T-cell (primary cell): ENCODE results near the gene PJVK. TPM values are rescaled to one million over a fixed set of nuclear protein-coding genes. Genes with fewer than 3 reads are reported as not detected.

Experiments
- ATAC-seq, 4 experiments: fragments of 200-7000 bp in 3 of 4; fragments of 150-1000 bp in 1 of 4; cut with Tn5 transposase; replicated peaks in 1 of 4; 1 replicate in 3 of 4; 2 replicates in 1 of 4; pipeline ENCODE4 v1.10.0; 2021; ENCODE audit warnings: moderate library complexity in 3 of 4, mild to moderate bottlenecking in 2 of 4, moderate number of reproducible peaks in 1 of 4
- CTCF ChIA-PET, 2 donors: fragments of 300-600 bp; sonication (Branson Sonifier 250); formaldehyde crosslinking; loops; one replicate each; lab custom pipeline; 2022; ENCODE audit warnings: antibody characterized with exemption in 2 of 2; lab: Charles Lee
- POLR2A ChIA-PET, 2 donors: fragments of 300-600 bp; sonication (Branson Sonifier 250); formaldehyde crosslinking; loops; one replicate each; lab custom pipeline; 2022; ENCODE audit warnings: antibody characterized with exemption in 2 of 2; lab: Charles Lee
- DNase-seq, 35 experiments: peaks; one replicate each; pipeline versions ENCODE4 v3.0.0 to v3.0.0-alpha.2; 2013 to 2023
- H3K27ac ChIP-seq: one replicate; pipeline ENCODE4 v1.5.1; 2013; ENCODE audit warnings: low read length
- H3K27me3 ChIP-seq, 2 experiments: replicated peaks in 1 of 2; 1 replicate in 1 of 2; 2 replicates in 1 of 2; pipeline versions ENCODE4 v1.6.1 to v1.7.0; 2013; ENCODE audit warnings: low read length in 1 of 2, mixed read lengths in 1 of 2; ENCODE audit not compliant: control insufficient read depth in 2 of 2, insufficient read depth in 2 of 2; ENCODE audit errors: extremely low read depth in 1 of 2
- H3K36me3 ChIP-seq, 2 donors: 1 replicate in 1 of 2; 2 replicates in 1 of 2; pipeline versions ENCODE4 v1.6.1 to v1.7.0; 2013; ENCODE audit warnings: low read length in 1 of 2; ENCODE audit not compliant: control insufficient read depth in 2 of 2, insufficient read depth in 1 of 2; ENCODE audit errors: extremely low read depth in 1 of 2
- H3K4me1 ChIP-seq, 2 experiments: 1 replicate in 1 of 2; 2 replicates in 1 of 2; pipeline versions ENCODE4 v1.6.1 to v1.7.0; 2013; ENCODE audit warnings: low read length in 2 of 2, mixed read lengths in 1 of 2; ENCODE audit not compliant: insufficient read depth in 2 of 2, control insufficient read depth in 1 of 2; ENCODE audit errors: extremely low read depth in 1 of 2
- H3K4me3 ChIP-seq, 2 donors: 1 replicate in 1 of 2; 2 replicates in 1 of 2; pipeline versions ENCODE4 v1.5.1 to v1.7.0; 2013; ENCODE audit warnings: mild to moderate bottlenecking in 2 of 2, low read length in 1 of 2, moderate library complexity in 1 of 2; ENCODE audit not compliant: control insufficient read depth in 1 of 2; ENCODE audit errors: extremely low read depth in 1 of 2
- H3K9me3 ChIP-seq: 2 replicates; pipeline ENCODE4 v1.7.0; 2013
- H3K27ac Mint-ChIP-seq, 2 donors: one replicate each; pipeline ENCODE4 v1.8.0; 2020 to 2021; ENCODE audit warnings: mild to moderate bottlenecking in 2 of 2, mixed read lengths in 2 of 2
- H3K27me3 Mint-ChIP-seq, 2 donors: one replicate each; pipeline ENCODE4 v1.8.0; 2021 to 2022; ENCODE audit warnings: mixed read lengths in 2 of 2
- H3K36me3 Mint-ChIP-seq: one replicate; pipeline ENCODE4 v1.8.0; 2021; ENCODE audit warnings: mixed read lengths
- H3K4me1 Mint-ChIP-seq, 3 donors: one replicate each; pipeline ENCODE4 v1.8.0; 2020 to 2022; ENCODE audit warnings: mixed read lengths in 3 of 3, mild to moderate bottlenecking in 1 of 3
- H3K4me3 Mint-ChIP-seq, 3 donors: one replicate each; pipeline ENCODE4 v1.8.0; 2020 to 2022; ENCODE audit warnings: mild to moderate bottlenecking in 3 of 3, mixed read lengths in 3 of 3, moderate library complexity in 3 of 3
- H3K9me3 Mint-ChIP-seq, 3 donors: one replicate each; pipeline ENCODE4 v1.8.0; 2020 to 2022; ENCODE audit warnings: mixed read lengths in 3 of 3
- WGBS: methylation state at CpG from one replicate; pipeline ENCODE4 v1.1.5; 2013; ENCODE audit warnings: missing lambda C conversion rate; ENCODE audit not compliant: insufficient coverage; 5-methylcytosine and 5-hydroxymethylcytosine counted together
- total RNA-seq, 35 experiments: library from RNA in 6 of 35; stranded (reverse) in 6 of 35; fragments of 120-200 nt in 1 of 35; gene quantifications; one replicate each; pipeline versions ENCODE4 v1.2.1 to v1.2.4 and lab custom pipeline; 2013 to 2026

Gene PJVK
- total RNA-seq, 5 donors from 2014 or later (not counting 1 experiment from before 2014, with no cell fraction given) = 1.8 to 5.2 (median 4.3) TPM

- ChIA-PET CTCF (interaction anchor here in 1 of 2 donors (1.8 kb wide), 1 partner anchor 12 kb away, joined by 4 read pairs; no protein-coding TSS in a partner anchor), POLR2A (interaction anchor here in 1 of 2 donors (0.6 kb wide), 1 partner anchor 294 kb away, joined by 3 read pairs; no protein-coding TSS in a partner anchor)
- Mint-ChIP-seq H3K27me3 (no peaks in the 10 kb centered on the region), H3K4me3 (no peak overlapping the region), H3K36me3 (peaks cover 76% of the 10 kb centered on the region), H3K9me3 (peaks cover 0 to 25% (median 17%) of the 10 kb centered on the region in 3 donors), H3K27ac (no peak overlapping the region), H3K4me1 (no peaks in the 10 kb centered on the region)
- Histone ChIP-seq H3K36me3 (peaks cover 3 to 13% of the 10 kb centered on the region in 2 donors), H3K4me1 (no peaks in the 10 kb centered on the region), H3K4me3 (no peak overlapping the region), H3K27me3 (no peaks in the 10 kb centered on the region), H3K9me3 (no peaks in the 10 kb centered on the region), H3K27ac (no peak overlapping the region)
- WGBS = 89% methylated on average over 2 of the region's 3 CpGs
- ATAC-seq = no peak
- no peak for DNase-seq
Measured at GRCh38 chr2:178426388-178426787, 24.8 kb upstream of the PJVK start.

DNA sequence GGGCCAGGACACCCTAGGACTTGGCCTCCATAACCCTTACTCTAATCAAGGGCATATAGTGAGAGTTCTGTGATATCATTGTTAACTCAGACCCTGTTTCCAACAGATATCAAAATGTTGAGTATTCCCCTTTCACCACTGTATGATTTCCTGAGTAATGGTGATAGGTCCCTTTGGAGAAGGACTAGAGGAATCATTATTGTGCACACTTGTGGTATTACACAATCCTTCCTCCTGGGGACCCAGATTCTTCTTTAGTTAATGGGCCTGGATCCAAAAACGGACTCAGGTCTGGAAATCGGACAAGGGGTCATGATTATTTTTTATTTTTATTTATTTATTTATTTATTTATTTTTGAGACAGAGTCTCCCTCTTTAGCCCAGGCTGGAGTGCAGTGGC lies 23.7 kb upstream of the PJVK start:
- Mint-ChIP-seq H3K4me3 (no peak overlapping the region), H3K4me1 (no peaks in the 10 kb centered on the region), H3K36me3 (peaks cover 81% of the 10 kb centered on the region), H3K27ac (no peak overlapping the region), H3K27me3 (no peaks in the 10 kb centered on the region), H3K9me3 (peaks cover 0 to 24% (median 17%) of the 10 kb centered on the region in 3 donors)
- no peaks in the 10 kb centered on the region for H3K4me1 ChIP-seq
- H3K9me3 ChIP-seq = no peaks in the 10 kb centered on the region
- H3K27me3 ChIP-seq = no peaks in the 10 kb centered on the region
- CTCF ChIA-PET = interaction anchor here in 1 of 2 donors (0.5 to 1.8 kb wide), 2 partner anchors 13 to 29 kb away, joined by 3 to 4 read pairs; no protein-coding TSS in a partner anchor
- H3K36me3 ChIP-seq = peaks cover 0 to 21% of the 10 kb centered on the region in 2 donors
- DNase-seq (no peak), ATAC-seq (no peak)
- no peak overlapping the region for H3K4me3 ChIP-seq
- H3K27ac ChIP-seq = no peak overlapping the region
- WGBS = no CpG with 5 or more reads among the region's 2 CpGs
- POLR2A ChIA-PET = interaction anchor here in 1 of 2 donors (0.8 to 1.0 kb wide), 2 partner anchors 10 to 20 kb away, joined by 3 to 4 read pairs; no protein-coding TSS in a partner anchor

DNA sequence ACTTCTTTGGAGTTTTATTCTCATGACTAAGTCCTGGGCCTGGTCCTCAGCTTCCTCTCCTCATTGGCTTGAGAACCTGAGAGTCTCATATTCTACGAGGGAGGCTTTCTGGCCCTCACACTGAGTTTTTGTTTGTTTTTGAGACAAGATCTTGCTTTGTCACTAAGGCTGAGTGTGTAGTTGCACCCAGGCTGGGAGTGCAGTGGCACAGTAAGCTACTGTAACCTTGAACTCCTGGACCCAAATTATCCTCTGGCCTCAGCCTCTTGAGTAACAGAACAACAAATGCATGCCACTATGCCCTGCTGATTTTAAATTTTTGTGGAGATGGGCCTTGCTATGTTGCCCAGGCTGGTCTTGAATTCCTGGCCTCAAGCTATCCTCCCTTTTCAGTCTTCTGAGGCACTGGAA lies 22.8 kb upstream of the PJVK start:
- no peak overlapping the region for H3K4me3 Mint-ChIP-seq
- Histone ChIP-seq H3K36me3 (peaks cover 0 to 31% of the 10 kb centered on the region in 2 donors), H3K4me3 (no peak overlapping the region), H3K4me1 (no peaks in the 10 kb centered on the region), H3K9me3 (no peaks in the 10 kb centered on the region), H3K27me3 (no peaks in the 10 kb centered on the region), H3K27ac (no peak overlapping the region)
- H3K36me3 Mint-ChIP-seq = peaks cover 85% of the 10 kb centered on the region
- ChIA-PET CTCF (interaction anchor here (0.5 to 1.3 kb wide), 3 partner anchors 14 to 33 kb away, joined by 4 to 8 read pairs (median 4); no protein-coding TSS in a partner anchor), POLR2A (interaction anchor here in 1 of 2 donors (0.6 to 1.1 kb wide), 5 partner anchors 9 to 304 kb away, joined by 3 to 7 read pairs (median 3); partner anchors contain the start of genes PJVK and PRKRA)
- H3K4me1 Mint-ChIP-seq = no peaks in the 10 kb centered on the region
- H3K27ac Mint-ChIP-seq = no peak overlapping the region
- 100% methylated on average over 1 of the region's 1 CpG for WGBS
- peaks cover 0 to 21% (median 17%) of the 10 kb centered on the region in 3 donors for H3K9me3 Mint-ChIP-seq
- no peaks in the 10 kb centered on the region for H3K27me3 Mint-ChIP-seq
- ATAC-seq (peak in 1 of 4 experiments; percentile 13), DNase-seq (no peak)

GRCh38 chr2:178429336-178429735 lies 21.8 kb upstream of the PJVK start:
- POLR2A ChIA-PET = no interaction called here
- ATAC-seq = no peak

GRCh38 chr2:178436662-178437061 lies 14.5 kb upstream of the PJVK start:
- H3K27me3 ChIP-seq = no peaks in the 10 kb centered on the region
- no peak overlapping the region for H3K27ac ChIP-seq
- ChIA-PET CTCF (interaction anchor here (0.9 to 1.5 kb wide), 2 partner anchors 17 to 22 kb away, joined by 3 to 5 read pairs; no protein-coding TSS in a partner anchor), POLR2A (interaction anchor here in 1 of 2 donors (0.9 kb wide), 1 partner anchor 10 kb away, joined by 3 read pairs; no protein-coding TSS in a partner anchor)
- no peak for DNase-seq
- H3K27me3 Mint-ChIP-seq = no peaks in the 10 kb centered on the region
- H3K4me3 Mint-ChIP-seq = no peak overlapping the region
- no CpG with 5 or more reads among the region's 2 CpGs for WGBS
- peaks cover 0 to 56% of the 10 kb centered on the region in 2 donors for H3K36me3 ChIP-seq
- no peak overlapping the region for H3K27ac Mint-ChIP-seq
- no peaks in the 10 kb centered on the region for H3K9me3 ChIP-seq
- no peaks in the 10 kb centered on the region for H3K9me3 Mint-ChIP-seq
- H3K4me3 ChIP-seq = no peak overlapping the region
- no peaks in the 10 kb centered on the region for H3K4me1 ChIP-seq
- H3K4me1 Mint-ChIP-seq = peaks cover 0 to 10% (median 2%) of the 10 kb centered on the region in 3 donors
- peaks cover 58% of the 10 kb centered on the region for H3K36me3 Mint-ChIP-seq
- ATAC-seq = no peak

More at GRCh38 chr2:178429336-178429735, 21.8 kb upstream of the PJVK start:
- no peak overlapping the region for H3K4me3 ChIP-seq
- peaks cover 0 to 40% of the 10 kb centered on the region in 2 donors for H3K36me3 ChIP-seq
- Mint-ChIP-seq H3K27ac (no peak overlapping the region), H3K4me1 (no peaks in the 10 kb centered on the region), H3K9me3 (peaks cover 0 to 20% (median 15%) of the 10 kb centered on the region in 3 donors), H3K36me3 (peaks cover 78% of the 10 kb centered on the region), H3K4me3 (no peak overlapping the region), H3K27me3 (no peaks in the 10 kb centered on the region)
- no peak overlapping the region for H3K27ac ChIP-seq
- no peaks in the 10 kb centered on the region for H3K4me1 ChIP-seq
- no peaks in the 10 kb centered on the region for H3K9me3 ChIP-seq
- CTCF ChIA-PET = interaction anchor here (1.2 to 1.3 kb wide), 2 partner anchors 15 kb away, joined by 4 read pairs; no protein-coding TSS in a partner anchor
- DNase-seq = no peak
- H3K27me3 ChIP-seq = no peaks in the 10 kb centered on the region

DNA sequence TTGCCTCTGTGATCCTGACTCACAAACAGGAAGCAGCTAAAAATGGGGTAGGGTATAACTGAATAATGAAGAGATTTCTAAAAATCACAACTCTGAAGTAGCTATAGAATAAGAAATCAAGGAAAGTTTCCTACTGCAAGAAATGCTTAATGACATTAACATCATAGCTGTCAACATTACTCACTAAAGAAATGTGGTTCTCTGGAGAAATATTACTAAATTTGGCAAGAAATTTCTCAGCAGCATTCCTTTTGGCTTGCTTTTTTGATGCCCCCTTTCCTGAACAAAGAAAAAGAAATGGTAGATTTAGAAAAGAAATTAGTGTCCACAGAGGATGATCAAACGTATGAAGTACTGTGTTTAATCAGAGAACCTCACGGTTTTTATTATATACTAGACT lies 9.8 kb upstream of the PJVK start:
- Mint-ChIP-seq H3K27ac (no peak overlapping the region), H3K4me3 (no peak overlapping the region), H3K4me1 (peaks cover 9 to 22% (median 10%) of the 10 kb centered on the region in 3 donors), H3K36me3 (peaks cover 54% of the 10 kb centered on the region), H3K9me3 (no peaks in the 10 kb centered on the region), H3K27me3 (no peaks in the 10 kb centered on the region)
- ATAC-seq = no peak
- CTCF ChIA-PET = interaction anchor here (0.6 to 1.1 kb wide), 3 partner anchors 26 to 44 kb away, joined by 3 to 5 read pairs (median 3); no protein-coding TSS in a partner anchor
- Histone ChIP-seq H3K27me3 (no peaks in the 10 kb centered on the region), H3K9me3 (no peaks in the 10 kb centered on the region), H3K36me3 (peaks cover 4 to 52% of the 10 kb centered on the region in 2 donors), H3K27ac (no peak overlapping the region), H3K4me1 (no peaks in the 10 kb centered on the region), H3K4me3 (no peak overlapping the region)
- DNase-seq = no peak
- WGBS = no CpG with 5 or more reads among the region's 2 CpGs
- POLR2A ChIA-PET = interaction anchor here (0.6 kb wide), 5 partner anchors 8 to 119 kb away, joined by 3 to 9 read pairs (median 4); no protein-coding TSS in a partner anchor
